ENCODE results near the gene MAGED2. TPM values are rescaled to one million over a fixed set of nuclear protein-coding genes. Genes with fewer than 3 reads are reported as not detected.

The MAGED2 gene
- total RNA-seq, 1 donor from 2014 or later = 247 TPM

DNA sequence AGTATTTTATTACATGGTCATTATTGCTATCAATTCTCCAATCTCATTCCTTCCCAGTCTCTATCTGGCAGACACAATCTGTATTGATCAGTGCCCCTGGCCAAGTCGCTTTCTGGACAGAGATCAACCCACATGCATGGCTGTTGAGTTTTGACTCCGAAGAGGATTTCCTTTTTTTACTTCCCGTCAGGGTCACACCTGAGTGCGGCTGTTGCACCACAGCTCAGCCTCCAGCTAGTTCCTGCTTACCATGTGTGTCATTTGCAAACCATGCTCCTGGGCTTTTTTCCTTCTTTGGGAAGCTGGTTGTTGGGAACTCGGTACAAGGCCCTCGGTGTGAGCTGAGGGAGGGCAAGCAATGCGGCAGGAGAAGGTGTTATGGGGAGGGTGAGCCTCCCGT is 11.7 kb downstream of the MAGED2 start:
- DNase-seq (ENCODE audit: low spot score, unreplicated experiment) = no peak
- Mint-ChIP-seq H3K36me3 (ENCODE audit: insufficient read depth) (peaks cover 12% of the 10 kb centered on the region), H3K4me1 (ENCODE audit: low read depth) (peaks cover 2% of the 10 kb centered on the region), H3K27ac (no peak overlapping the region), H3K4me3 (ENCODE audit: low read depth) (no peak overlapping the region), H3K9me3 (ENCODE audit: low read depth) (peaks cover 7% of the 10 kb centered on the region), H3K27me3 (no peaks in the 10 kb centered on the region)
- no peak for TF ChIP-seq CTCF (IDR thresholded peaks at IDR 0.05; ENCODE audit: unreplicated experiment)

- Mint-ChIP-seq H3K36me3 (ENCODE audit: insufficient read depth) (peaks cover 9% of the 10 kb centered on the region), H3K27ac (no peak overlapping the region), H3K27me3 (no peaks in the 10 kb centered on the region), H3K4me3 (ENCODE audit: low read depth) (no peak overlapping the region), H3K9me3 (ENCODE audit: low read depth) (peaks cover 11% of the 10 kb centered on the region), H3K4me1 (ENCODE audit: low read depth) (peaks cover 2% of the 10 kb centered on the region)
- DNase-seq (ENCODE audit: low spot score, unreplicated experiment) = no peak
- TF ChIP-seq CTCF (IDR thresholded peaks at IDR 0.05; ENCODE audit: unreplicated experiment) = no peak
These were observed 13.2 kb downstream of the MAGED2 start for GRCh38 chrX:54820737-54821136.

DNA sequence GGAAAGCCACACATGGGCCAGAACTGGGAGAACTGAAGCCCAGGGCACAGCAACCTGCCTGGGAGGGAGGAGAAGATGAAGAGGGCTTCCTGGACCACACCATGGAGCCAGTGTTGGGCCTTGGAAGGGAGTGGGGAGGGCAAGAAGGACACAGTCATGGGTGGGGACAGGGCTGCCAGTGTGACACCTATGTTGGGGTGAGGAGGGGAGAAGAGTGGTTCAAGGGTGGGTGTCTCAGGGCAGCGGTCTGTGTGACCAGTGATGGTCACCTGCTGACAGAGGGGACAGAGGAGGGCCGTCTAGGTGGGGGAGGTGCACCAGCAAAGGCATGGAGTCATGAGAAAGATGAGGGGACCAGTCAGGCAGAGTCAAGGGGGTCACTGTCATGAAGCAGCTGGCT is 13.8 kb downstream of the MAGED2 start:
- no peak for DNase-seq (ENCODE audit: low spot score, unreplicated experiment)
- H3K4me1 Mint-ChIP-seq (ENCODE audit: low read depth) = peaks cover 2% of the 10 kb centered on the region
- no peak overlapping the region for H3K27ac Mint-ChIP-seq
- H3K4me3 Mint-ChIP-seq (ENCODE audit: low read depth) = no peak overlapping the region
- H3K9me3 Mint-ChIP-seq (ENCODE audit: low read depth) = peaks cover 10% of the 10 kb centered on the region
- TF ChIP-seq CTCF (IDR thresholded peaks at IDR 0.05; ENCODE audit: unreplicated experiment) = no peak
- no peaks in the 10 kb centered on the region for H3K27me3 Mint-ChIP-seq
- H3K36me3 Mint-ChIP-seq (ENCODE audit: insufficient read depth) = peaks cover 3% of the 10 kb centered on the region

DNA sequence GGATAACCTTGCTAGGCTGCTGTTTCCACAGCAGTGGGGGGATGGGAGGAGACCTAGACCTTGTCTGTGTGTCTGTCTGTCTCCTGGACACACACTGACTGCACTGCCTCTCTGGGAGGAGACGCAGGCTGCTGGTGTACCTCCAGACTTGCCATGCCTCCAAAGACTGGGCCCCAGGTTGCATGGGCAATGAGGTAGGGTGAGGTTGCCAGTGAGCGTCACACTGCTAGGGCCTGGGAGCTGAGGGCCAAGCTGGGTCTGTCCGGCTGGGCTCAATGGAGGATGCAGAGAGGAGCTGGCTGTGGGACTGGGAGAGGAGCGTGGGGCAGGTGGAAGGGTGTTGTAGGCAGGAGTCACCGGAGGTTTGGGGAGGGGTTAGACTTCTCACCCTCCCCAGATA is 16.6 kb downstream of the MAGED2 start:
- TF ChIP-seq CTCF (IDR thresholded peaks at IDR 0.05; ENCODE audit: unreplicated experiment) = no peak
- Mint-ChIP-seq H3K36me3 (ENCODE audit: insufficient read depth) (no peaks in the 10 kb centered on the region), H3K27ac (no peak overlapping the region), H3K27me3 (no peaks in the 10 kb centered on the region), H3K4me1 (ENCODE audit: low read depth) (peaks cover under 1% of the 10 kb centered on the region), H3K9me3 (ENCODE audit: low read depth) (peaks cover 14% of the 10 kb centered on the region), H3K4me3 (ENCODE audit: low read depth) (no peak overlapping the region)
- DNase-seq (ENCODE audit: low spot score, unreplicated experiment) = no peak

DNA sequence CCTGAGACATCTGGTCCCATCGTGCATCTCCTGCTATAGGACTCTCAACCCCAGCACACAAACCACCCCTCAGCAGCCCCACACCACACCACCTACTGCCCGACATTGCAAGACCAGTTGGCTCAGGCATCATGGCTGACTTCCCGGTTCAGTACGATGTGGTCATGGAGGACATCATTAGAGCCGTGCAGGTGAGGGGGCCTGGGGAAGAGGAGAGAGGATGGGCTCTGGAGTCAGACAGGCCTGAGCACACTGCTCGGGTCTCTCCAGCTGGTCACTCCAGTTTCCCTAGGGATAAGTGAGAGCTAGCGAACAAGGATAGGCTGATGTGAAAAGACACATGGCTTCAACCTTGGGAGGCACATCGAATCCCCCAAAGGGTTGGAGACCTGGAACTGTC is 17.2 kb downstream of the MAGED2 start:
- no peaks in the 10 kb centered on the region for H3K4me1 Mint-ChIP-seq (ENCODE audit: low read depth)
- no peak for DNase-seq (ENCODE audit: low spot score, unreplicated experiment)
- H3K4me3 Mint-ChIP-seq (ENCODE audit: low read depth) = no peak overlapping the region
- no peak for TF ChIP-seq CTCF (IDR thresholded peaks at IDR 0.05; ENCODE audit: unreplicated experiment)
- H3K27me3 Mint-ChIP-seq = no peaks in the 10 kb centered on the region
- H3K36me3 Mint-ChIP-seq (ENCODE audit: insufficient read depth) = no peaks in the 10 kb centered on the region
- H3K27ac Mint-ChIP-seq = no peak overlapping the region
- peaks cover 14% of the 10 kb centered on the region for H3K9me3 Mint-ChIP-seq (ENCODE audit: low read depth)
